GM18909 (cell line): ENCODE measurements around the gene GOLGA2.
"Not testable (repeated sequence)": the region's sequence is repeated elsewhere in the genome, so short reads cannot be mapped to it uniquely, and the experiment has no call there.

ENCODE experiments used
- ATAC-seq: cut with Tn5 transposase; IDR thresholded peaks from one replicate; pipeline ENCODE4 v1.9.1; 2021; ENCODE audit warnings: mild to moderate bottlenecking; ENCODE audit not compliant: unreplicated experiment, poor library complexity

GOLGA2 gene

GRCh38 chr9:128296340-128297220 lies 20.8 kb upstream of the GOLGA2 start:
- no peak for ATAC-seq

- ATAC-seq: no peak
Observed at GRCh38 chr9:128294142-128294541, 18.3 kb upstream of the GOLGA2 start.

GRCh38 chr9:128293091-128293490 lies 17.3 kb upstream of the GOLGA2 start:
- no peak for ATAC-seq

GRCh38 chr9:128292009-128292408 lies 16.2 kb upstream of the GOLGA2 start:
- no peak for ATAC-seq

GRCh38 chr9:128288273-128289004 lies 12.6 kb upstream of the GOLGA2 start:
- no peak for ATAC-seq

GRCh38 chr9:128286440-128286839 lies 10.6 kb upstream of the GOLGA2 start:
- ATAC-seq: no peak

GRCh38 chr9:128285033-128285784 lies 9.4 kb upstream of the GOLGA2 start:
- ATAC-seq: no peak

GRCh38 chr9:128282500-128282899 lies 6.7 kb upstream of the GOLGA2 start:
- no peak for ATAC-seq

GRCh38 chr9:128280084-128280622 lies 4.3 kb upstream of the GOLGA2 start:
- no peak for ATAC-seq

- ATAC-seq: not testable (repeated sequence)
Observed at GRCh38 chr9:128279088-128280073, 3.6 kb upstream of the GOLGA2 start.

- ATAC-seq: no peak
Observed at GRCh38 chr9:128276574-128277270, 915 bp upstream of the GOLGA2 start.

GRCh38 chr9:128276008-128276573 lies 284 bp upstream of the GOLGA2 start, which contains the start of gene SWI5:
Gene SWI5 (plus strand): TSS chr9:128276276.
- peak; percentile 94 for ATAC-seq

GRCh38 chr9:128274245-128274644 lies 1.6 kb downstream of the GOLGA2 start:
- no peak for ATAC-seq

- no peak for ATAC-seq
Observed at GRCh38 chr9:128271512-128271911, 4.3 kb downstream of the GOLGA2 start.

- no peak for ATAC-seq
Observed at GRCh38 chr9:128271112-128271511, 4.7 kb downstream of the GOLGA2 start.

- no peak for ATAC-seq
Observed at GRCh38 chr9:128266868-128267590, 8.8 kb downstream of the GOLGA2 start.

- no peak for ATAC-seq
Observed at GRCh38 chr9:128265348-128265847, 10.4 kb downstream of the GOLGA2 start.

- ATAC-seq: no peak
Observed at GRCh38 chr9:128262687-128263086, 13.1 kb downstream of the GOLGA2 start.
